ENCODE data around the gene NTRK2. TPM values are rescaled to one million over a fixed set of nuclear protein-coding genes. Genes with fewer than 3 reads are reported as not detected.

The NTRK2 gene
- total RNA-seq, 2 experiments from 2014 or later: 0.17 to 0.25 TPM

DNA sequence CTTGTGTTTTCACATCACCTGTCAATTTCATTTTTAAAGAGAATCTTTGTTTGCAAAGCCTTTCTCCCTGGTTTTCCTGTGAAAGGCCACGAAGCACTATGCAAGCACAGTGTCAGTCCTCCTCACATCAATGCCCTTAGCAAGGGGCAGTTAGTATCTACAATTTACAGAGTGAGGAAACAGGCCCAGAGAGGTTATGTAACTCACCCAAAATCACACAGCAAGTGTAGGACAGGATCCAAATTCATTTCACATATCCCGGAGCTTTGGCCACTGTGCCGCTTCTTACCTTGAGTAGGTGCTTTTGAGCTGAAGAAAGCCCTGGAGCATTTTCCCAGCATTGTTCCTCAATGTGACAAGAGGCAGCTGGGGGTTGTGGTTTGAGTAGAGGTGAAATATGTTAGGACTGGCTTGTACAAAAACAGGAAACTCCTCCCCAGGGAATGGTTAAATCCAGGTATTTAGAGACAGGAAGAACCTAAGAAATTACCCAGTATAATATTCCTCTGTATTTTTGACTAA is 283.8 kb downstream of the NTRK2 start:
- ChIA-PET CTCF (no interaction called here), POLR2A (no interaction called here)

DNA sequence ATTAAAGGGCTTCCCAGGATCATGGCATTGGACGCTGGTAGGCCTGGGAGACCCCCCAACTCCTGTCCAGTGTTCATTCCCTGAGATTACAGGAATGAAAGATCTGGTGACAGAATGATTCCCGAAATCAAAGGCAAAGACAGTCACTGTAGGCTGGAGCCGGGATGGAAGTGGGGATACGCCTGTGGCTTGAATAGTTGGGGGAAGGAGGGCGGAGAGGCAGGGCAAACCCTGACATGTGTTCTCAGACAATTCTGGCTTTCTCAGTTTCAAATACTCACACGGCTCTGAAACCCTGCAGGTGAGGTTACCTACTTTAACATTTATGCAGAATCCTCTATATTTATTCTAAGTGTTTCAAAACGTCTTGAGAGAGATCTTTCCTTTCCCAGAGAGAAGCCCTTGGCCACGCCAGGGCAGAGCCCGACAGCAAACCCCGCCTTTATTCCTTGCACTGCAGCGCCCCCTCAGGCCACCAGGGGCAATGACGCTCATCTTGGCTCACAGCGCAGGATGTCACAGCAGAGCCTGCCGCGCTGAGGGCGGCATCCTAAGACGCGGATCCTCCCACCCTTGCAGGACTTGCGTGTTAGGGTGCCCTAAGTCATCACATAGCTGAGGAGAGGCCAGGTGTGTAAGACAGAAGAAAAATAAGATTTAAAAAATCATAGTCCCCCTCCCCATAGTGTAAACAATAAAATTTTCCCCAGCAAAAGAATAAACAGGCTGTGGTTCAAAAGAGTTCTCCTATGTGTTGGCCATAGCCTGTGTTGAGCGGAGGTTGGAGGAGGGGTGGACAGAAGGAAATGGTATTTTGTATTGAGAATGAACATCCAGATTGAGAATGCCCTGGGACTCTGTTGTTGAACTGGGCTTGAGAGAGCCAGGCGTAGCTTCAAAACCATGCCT is 284.5 kb downstream of the NTRK2 start:
- POLR2A ChIA-PET: no interaction called here
- CTCF ChIA-PET: no interaction called here

DNA sequence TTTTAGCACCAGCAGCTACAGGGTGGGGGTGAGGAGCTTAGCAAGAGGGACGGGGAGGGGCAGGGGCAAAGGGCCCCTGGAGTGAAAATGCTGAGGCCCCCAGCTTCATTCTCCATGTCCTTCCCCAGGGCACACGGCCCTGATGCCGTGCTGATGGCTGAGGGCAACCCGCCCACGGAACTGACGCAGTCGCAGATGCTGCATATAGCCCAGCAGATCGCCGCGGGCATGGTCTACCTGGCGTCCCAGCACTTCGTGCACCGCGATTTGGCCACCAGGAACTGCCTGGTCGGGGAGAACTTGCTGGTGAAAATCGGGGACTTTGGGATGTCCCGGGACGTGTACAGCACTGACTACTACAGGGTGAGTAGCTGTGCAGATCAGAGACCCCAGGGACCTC is 285.6 kb downstream of the NTRK2 start:
- ChIA-PET POLR2A (no interaction called here), CTCF (no interaction called here)

DNA sequence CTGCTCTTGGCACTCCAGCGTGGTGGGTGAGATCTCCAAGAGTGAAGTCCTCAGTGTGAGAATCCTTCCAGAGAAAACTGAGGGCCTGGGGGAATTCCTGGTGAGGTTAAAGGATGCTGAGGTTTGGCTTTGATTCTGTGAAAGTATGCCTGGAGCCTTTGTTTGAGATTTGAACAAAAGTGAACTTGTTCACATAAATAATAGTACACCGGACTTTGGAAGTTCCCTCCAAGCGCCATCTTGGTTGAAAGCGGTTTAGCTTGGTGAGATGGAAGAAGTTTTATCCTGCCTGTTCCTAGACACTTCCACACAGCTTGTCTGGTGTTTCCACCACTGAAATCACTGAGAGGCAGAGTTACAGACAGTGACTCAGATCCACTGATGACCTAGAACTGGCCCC is 286.4 kb downstream of the NTRK2 start:
- CTCF ChIA-PET: no interaction called here
- POLR2A ChIA-PET: no interaction called here

DNA sequence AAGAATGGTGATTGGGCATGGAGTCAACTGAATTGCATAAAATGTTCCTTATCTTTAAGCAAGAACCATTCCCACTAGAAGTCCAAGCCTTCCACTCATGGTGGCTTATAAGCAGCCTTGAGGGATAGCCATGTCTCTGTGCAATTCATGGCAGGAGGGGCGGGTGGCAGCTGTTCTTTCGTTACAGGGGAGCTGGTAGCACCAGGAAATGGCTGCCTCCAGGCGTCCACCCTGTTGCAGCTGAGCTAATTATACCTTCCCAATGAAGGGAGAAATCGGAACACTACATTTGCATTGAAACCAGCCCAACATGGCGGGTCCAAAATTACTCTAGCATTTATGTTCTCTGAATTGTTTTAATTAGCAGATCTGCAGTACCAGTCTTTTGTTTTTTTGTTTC is 289.8 kb downstream of the NTRK2 start:
- POLR2A ChIA-PET: no interaction called here
- CTCF ChIA-PET: no interaction called here

DNA sequence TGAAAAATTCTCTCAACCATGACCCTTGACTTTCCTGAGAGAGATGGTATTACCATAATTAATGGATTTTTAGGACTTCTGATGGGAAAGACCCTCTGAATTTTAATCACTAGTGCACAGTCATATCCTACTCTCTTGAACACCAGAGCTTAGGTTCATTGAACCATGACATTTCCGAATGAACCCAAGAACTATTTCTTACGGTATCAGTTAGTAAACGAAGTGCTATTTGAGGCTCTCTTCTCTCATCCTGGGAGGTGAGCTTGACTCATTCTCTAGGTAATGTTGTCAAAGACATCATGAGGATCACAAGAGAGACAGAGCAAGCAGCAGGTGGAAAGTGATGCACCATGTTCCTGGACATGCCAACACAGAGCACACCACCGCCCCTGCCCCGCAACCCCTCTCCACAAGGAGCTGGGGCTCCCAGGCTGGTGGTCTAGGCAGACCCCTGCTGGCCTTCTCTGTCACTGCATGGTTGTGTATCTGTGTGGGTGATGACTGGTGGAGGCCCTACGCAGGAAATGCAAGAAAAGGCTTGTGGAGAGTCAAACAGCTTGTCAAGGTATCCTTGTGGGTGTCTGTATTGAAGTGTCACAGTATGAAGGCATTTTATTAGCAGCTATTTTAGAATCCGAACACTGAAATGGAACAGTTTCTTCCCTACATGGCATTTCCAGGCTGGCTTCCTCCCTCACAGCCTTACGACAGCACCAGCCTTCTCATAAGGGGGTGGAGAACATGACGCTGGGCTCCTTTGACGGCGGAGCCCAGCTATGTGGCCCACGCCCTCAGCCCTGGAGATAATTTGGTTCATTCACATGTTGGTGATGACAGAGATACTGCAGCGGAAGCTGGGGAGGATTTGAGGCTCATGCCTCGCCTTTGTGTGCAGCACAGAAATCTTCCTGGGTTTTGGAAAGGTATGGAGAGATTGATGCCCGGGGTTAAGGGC is 297.6 kb downstream of the NTRK2 start:
- ChIA-PET POLR2A (no interaction called here), CTCF (no interaction called here)

DNA sequence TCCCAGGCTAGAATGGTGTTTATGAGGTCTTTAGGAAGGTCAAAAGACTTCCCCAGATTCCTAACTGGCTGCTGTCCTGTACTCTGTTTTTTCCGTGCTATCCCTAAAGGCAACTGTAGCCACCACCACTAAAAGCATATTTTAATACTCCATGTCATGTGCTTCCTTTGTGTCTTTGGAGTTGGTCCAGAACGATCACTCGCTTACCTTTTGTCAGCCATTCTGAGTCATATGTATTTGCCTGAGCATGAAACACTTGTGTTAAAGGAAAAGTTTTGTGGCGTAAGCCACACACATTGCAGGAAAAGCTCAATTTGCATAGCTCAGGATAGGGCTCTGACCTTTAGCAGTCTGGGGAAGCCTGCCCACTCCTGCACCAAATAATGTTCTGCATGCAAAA is 299.6 kb downstream of the NTRK2 start:
- CTCF ChIA-PET: no interaction called here
- POLR2A ChIA-PET: no interaction called here

DNA sequence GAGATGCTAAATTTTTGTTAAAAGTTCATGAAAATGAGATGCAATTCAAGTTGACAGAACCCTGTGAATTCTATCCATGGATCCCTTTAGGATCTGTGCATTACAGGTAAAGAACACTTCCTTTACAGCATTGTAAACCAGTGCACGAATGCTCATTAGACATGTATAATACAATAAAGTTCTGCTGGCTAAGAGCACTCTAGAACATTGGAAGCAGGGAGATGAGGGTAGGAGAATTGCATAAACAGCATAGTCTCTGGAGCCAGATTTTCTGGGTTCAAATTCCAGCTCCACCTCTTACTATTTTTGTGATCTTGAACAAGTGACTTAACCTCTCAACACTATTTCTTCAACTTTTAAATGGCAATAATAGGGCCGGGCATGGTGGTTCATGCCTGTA is 300.2 kb downstream of the NTRK2 start:
- ChIA-PET POLR2A (no interaction called here), CTCF (no interaction called here)

DNA sequence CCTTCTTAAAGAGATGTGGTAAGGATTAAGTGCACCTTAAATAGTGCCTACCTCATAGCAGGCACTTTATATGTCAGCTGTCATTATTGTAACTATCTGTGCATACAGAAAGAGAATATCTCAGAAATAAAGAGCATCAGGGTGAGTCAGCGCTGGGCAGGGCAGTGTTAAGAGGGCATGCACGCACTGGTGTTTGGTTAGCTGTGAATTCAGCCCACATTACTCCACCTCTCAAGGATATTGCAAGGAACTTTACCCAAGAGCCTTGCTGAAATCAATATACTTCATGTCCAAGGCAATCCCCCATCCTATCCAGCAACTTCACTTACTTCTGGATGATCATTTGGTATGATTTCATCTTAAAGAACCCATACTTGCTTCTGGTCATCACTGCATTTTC is 300.9 kb downstream of the NTRK2 start:
- ChIA-PET CTCF (no interaction called here), POLR2A (no interaction called here)

DNA sequence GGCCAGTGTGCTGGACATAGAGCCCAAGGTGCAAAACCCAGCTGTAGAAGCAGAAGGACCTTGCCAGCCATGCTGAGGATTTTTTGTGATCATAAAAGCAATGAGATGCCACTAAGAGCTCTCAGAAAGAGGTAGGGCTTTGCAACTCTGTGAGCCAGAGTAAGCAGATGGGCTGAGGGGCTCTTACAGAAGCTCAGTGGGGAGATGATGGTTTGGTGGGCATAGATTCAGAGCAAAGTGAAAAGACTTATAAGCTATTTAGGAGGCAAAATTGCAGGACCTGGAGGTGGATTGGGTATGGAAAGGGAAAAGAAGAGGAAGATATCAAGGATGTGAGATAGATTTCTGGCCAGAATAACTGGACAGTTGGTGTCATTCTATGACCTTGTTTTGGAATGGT is 302.0 kb downstream of the NTRK2 start:
- POLR2A ChIA-PET: no interaction called here
- CTCF ChIA-PET: no interaction called here

DNA sequence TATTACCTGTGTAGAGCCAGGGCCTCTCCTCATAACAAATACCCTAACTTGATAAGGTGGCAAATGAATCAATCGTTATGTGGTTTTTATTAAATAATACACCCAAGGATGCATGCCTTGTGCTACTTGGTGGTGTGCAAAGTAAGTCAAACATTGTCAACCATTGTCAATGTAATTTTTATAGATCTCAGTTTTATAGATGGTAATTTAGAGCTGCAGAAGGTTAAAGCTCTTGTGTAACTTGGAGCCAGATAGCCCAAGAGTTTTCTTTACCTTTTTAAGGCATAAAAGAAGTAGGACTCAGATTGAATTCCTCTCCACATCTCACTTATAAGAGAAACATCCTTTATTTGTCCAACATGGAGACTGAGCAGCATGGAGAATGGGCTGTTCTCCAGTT is 304.7 kb downstream of the NTRK2 start:
- ChIA-PET CTCF (no interaction called here), POLR2A (no interaction called here)

DNA sequence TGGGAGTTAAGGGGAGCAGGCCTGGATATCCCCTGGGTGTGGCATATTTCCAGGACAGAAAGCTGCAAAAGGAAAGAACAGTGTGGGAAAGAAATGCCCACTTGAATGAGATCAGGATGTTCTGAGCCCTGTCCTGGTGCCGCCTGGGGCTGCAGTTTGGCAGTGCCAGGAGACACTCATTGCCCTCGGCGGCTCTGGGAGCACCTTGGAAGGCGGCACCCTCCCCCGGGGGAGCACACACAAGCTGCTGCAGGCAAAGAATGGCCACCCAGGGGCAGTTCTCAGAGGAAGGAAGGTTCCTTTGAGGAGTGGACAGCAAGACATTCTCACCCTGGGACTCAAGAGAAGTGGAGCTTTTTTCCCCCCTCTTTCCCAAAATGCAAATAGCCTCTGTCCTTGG is 305.3 kb downstream of the NTRK2 start:
- CTCF ChIA-PET: no interaction called here

DNA sequence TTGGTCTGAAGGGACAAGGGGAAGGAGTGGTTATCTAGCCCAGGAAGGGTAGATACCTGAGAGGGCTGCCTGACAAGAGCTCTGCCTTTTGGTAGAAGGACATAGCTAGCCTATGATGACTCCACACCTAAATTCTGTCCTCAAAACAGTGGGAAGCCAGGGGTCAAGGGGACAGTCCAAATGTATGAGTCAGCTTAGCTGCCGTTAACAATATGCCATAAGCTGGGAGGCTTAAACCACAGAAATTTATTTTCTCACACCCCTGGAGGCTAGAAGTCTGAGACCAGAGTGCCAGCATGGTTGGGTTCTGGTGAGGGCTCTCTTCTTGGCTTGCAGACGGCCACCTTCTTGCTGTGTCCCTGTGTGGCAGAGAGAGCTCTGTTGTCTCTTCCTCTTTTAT is 306.4 kb downstream of the NTRK2 start:
- POLR2A ChIA-PET: no interaction called here

More for the DNA sequence above, 305.3 kb downstream of the NTRK2 start:
- POLR2A ChIA-PET: no interaction called here

DNA sequence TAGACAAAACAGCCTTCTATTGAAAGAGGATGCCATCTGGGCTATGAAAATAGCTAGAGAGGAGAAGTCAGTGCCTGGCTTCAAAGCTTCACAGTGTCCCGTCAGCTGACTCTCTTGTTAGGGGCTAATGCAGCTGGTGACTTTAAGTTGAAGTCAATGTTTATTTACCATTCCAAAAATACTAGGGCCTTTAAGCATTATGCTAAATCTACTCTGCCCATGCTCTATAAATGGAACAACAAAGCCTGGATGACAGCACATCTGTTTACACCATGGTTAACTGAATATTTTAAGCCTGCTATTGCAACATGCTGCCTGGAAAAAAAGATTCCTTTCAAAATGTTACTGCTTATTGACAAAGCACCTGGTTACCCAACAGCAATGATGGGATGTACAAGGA is 309.1 kb downstream of the NTRK2 start:
- CTCF ChIA-PET: no interaction called here

More for the DNA sequence above, 306.4 kb downstream of the NTRK2 start:
- CTCF ChIA-PET: no interaction called here

DNA sequence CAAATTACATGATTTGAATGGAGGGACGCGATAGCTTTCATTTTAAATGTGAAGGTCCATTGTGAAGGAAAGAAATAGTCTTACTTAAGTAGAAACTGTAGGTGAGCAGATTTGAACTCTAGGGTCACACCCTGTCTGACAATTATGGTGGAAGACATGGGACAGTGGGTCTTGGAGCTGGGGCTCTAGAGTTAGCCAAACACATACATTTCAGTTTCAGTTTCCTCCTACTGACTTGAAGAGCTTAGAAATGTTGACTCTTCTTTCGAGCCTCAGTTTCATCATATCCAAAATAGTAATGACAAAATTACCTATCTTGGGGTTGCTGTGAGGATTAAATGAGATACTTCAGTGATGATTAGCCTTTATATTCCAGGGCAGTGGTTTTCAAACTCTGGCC is 314.2 kb downstream of the NTRK2 start:
- ChIA-PET CTCF (no interaction called here), POLR2A (no interaction called here)

More for the DNA sequence above, 309.1 kb downstream of the NTRK2 start:
- POLR2A ChIA-PET: no interaction called here

DNA sequence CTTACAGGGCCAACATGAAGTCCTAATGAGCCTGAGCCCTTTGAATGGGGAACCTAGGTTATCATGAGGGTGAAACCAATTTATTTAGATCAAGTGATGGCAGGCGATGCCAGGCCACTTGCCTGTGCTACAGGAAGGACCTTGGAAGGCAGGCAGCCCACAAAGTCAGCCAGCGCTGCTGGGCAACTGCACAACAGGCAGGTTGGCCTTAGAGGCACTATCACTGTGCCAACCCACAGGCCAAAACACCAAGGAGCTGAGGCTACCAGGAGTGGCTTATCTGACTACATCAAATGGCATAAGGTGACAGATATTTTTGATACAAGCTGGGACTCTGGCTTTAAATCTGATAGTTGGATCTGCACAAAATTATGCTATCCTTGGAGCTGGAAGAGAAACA is 319.1 kb downstream of the NTRK2 start:
- ChIA-PET POLR2A (no interaction called here), CTCF (no interaction called here)

DNA sequence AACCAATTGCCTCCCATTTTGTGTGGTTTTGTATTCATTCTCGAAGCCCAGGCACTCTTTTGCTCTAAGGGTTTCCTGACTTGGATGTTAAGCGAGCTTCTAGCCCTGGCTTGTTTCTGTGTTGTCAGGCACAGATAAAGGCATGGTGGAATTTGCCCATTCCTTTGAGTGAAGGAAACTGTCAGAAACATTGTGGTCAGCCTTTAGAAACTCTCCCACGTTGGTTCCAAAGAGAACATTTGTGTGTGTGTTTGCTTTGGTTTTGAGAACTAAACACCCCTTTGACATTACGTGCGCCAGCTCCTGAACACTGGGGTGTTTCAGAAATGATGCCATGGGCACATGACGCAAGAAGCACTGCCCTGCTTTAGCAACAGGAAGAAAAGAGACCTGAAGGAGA is 320.9 kb downstream of the NTRK2 start:
- POLR2A ChIA-PET: no interaction called here

DNA sequence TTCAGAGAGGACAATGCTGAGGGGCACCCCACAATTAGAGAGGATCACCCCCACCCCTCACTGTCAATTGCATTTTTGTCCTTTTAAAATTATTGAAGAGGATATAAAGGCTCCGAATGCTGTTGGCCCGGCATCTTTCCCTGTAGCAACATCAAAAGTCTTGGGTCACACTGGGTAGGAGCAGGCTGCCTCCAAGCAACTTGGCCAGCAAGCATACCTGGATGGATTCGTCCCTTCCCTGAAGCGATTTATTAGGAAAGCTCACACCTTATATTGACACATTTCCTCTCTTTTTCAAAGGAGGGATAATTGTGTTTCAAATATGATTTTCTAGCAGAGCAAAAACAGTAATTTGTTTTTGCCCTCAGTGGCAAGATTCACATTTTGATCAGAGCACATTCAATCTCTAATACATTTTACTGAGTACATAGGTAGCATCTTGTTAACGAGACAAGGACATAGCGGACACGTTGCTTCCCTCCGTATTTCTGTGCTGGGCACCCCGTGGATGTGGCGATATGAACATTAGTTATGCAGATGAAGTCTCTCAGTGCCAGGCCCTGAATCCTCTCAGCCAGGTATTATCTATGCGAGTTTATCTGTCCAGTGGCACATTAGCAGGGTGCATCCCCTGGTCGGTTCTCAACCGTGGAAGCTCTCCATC is 321.5 kb downstream of the NTRK2 start:
- ChIA-PET POLR2A (no interaction called here), CTCF (no interaction called here)

More for the DNA sequence above, 320.9 kb downstream of the NTRK2 start:
- CTCF ChIA-PET: no interaction called here

DNA sequence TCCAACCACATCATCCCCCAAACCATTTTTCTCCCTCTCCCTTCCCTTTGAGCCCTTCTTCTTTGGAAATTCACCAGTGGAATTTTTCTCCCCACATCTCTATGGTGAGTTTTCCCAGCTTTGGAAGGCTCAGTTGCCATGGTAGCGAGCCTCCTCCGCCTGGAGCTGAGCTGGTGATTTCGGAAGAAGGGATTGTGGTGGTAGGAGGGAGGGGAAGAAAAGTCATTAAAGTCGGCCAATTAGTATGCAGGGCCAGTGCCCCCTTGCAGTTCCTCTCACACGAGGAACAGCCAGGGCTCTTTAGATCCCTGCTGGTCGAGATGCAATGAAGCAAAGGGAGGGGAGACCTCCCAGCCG is 322.0 kb downstream of the NTRK2 start:
- POLR2A ChIA-PET: no interaction called here

DNA sequence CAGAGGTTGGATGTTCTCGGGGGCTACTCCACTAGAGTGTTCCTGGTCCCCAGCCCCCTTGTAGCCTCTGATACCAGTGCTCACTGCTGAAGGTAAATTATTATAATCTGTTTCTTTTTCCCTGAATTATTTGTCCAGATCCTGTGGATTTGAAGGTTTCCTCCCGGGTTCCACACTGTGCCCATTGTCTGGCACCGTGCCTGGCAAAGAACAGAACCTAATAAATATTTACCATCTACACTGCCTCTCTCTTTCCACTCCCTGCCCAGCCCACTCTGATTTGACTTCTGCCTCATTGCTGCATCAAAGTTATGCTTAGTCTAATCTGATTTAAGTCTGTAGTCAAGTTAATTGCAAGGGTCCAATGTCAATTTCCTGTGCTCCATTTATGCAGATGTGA is 322.9 kb downstream of the NTRK2 start:
- POLR2A ChIA-PET: no interaction called here
- CTCF ChIA-PET: no interaction called here

More for the DNA sequence above, 322.0 kb downstream of the NTRK2 start:
- CTCF ChIA-PET: no interaction called here

DNA sequence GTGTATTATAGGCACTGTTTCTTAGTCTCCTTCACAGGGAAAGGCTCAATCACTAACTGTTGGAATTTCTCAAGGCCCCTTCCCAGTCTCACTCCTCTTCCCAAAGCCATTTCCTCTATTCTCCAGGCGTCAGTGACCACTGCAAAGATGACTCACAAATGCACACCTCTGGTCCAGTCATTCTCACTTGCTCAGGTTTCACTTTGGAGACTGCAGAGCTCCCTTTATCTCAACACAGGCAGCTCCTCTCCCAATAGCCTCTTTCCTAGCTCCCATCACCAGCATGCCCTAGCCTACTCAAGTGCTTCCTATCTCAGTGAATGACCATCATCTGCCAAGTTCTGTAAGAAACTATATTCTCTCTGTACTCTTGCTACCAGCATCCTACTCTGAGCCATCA is 323.6 kb downstream of the NTRK2 start:
- CTCF ChIA-PET: no interaction called here
- POLR2A ChIA-PET: no interaction called here
